SJCRH30 (cell line): ENCODE data around the gene SNX33. TPM values are rescaled to one million over a fixed set of nuclear protein-coding genes. Genes with fewer than 3 reads are reported as not detected.
A peak's percentile ranks its signal among the peaks of the same experiment; 100 is the strongest.

ENCODE experiments used
- DNase-seq, 2 experiments: peaks; one replicate each; pipeline ENCODE4 v3.0.0-alpha.2; 2015 to 2020
- H3K27ac ChIP-seq: fragments of 250-450 bp; sonication (Bioruptor Pico); 2 replicates; pipeline ENCODE4 v1.5.1; 2020; ENCODE audit warnings: mild to moderate bottlenecking, moderate library complexity
- H3K27me3 ChIP-seq: fragments of 250-450 bp; sonication (Bioruptor Pico); 2 replicates; pipeline ENCODE4 v1.5.1; 2020; ENCODE audit warnings: mild to moderate bottlenecking, moderate library complexity
- H3K36me3 ChIP-seq: fragments of 250-450 bp; sonication (Bioruptor Pico); 2 replicates; pipeline ENCODE4 v1.5.1; 2020; ENCODE audit warnings: mild to moderate bottlenecking, moderate library complexity
- H3K4me1 ChIP-seq: fragments of 250-450 bp; sonication (Bioruptor Pico); 2 replicates; pipeline ENCODE4 v1.5.1; 2020; ENCODE audit warnings: mild to moderate bottlenecking, moderate library complexity
- H3K4me3 ChIP-seq: fragments of 250-450 bp; sonication (Bioruptor Pico); 2 replicates; pipeline ENCODE4 v1.5.1; 2020; ENCODE audit warnings: mild to moderate bottlenecking, moderate library complexity
- H3K9me3 ChIP-seq: fragments of 250-450 bp; sonication (Bioruptor Pico); replicated peaks from 2 replicates; pipeline ENCODE4 v1.5.1; 2020; ENCODE audit warnings: mild to moderate bottlenecking, moderate library complexity
- total RNA-seq: library from RNA; depleted of rRNA; stranded (reverse); fragments of >200 nt; shearing (Covaris generic); gene quantifications from 2 replicates; pipeline ENCODE4 v1.2.3, GENCODE V29; 2014

SNX33 gene
- total RNA-seq, 1 experiment from 2014 or later: 7.4 TPM

DNA sequence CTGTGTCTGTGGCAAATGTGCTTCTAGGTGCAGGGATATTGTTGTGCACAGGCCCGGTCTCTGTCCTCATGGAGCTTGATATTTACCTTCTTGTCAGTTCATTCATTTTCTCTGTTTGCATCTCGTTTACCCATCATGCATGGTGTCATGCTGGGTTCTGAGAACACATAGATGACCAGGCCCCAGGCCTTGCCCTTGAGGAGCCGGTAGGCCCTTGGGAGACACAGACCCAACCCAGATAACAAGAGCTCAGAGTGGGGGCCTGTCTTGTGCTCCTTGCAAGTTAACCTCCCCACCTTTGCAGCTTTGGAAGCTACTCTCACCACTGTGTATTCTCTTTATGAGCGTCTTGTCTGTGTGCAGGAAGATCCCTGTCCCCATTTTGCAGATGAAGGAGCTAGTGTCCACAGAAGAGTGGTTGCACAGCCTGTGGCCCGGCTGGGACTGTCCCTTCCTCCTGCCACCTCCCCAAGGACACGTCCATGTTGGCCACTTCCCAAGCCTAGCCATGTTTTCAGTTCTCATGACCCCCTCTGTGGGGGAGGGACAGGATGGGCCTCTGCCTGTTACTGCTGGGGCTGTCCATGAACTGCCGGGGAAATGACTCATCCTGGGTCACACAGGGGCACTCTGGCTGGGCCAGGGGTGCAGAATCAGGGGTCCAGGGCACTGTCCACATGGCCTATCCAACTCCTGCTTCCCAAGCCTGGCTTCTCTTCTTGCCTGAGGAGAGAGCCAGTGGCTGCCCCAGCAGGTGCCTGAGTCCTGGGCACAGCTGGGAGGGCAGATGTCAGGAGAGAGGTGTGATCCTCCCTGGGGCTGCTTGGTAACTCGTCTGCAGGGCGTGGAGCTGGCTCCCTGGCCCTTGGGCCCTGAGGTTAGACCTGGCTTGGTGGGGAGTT is 3.4 kb downstream of the SNX33 start:
- Histone ChIP-seq H3K4me3 (no peak overlapping the region), H3K27ac (no peak overlapping the region), H3K36me3 (0 out of 2 replicates have a peak, but pooled peaks cover 4% of the 10 kb centered on the region), H3K27me3 (no peaks in the 10 kb centered on the region), H3K4me1 (peaks cover 6% of the 10 kb centered on the region; the same call in 1 of the 2 replicates), H3K9me3 (no peaks in the 10 kb centered on the region)
- no peak for DNase-seq

DNA sequence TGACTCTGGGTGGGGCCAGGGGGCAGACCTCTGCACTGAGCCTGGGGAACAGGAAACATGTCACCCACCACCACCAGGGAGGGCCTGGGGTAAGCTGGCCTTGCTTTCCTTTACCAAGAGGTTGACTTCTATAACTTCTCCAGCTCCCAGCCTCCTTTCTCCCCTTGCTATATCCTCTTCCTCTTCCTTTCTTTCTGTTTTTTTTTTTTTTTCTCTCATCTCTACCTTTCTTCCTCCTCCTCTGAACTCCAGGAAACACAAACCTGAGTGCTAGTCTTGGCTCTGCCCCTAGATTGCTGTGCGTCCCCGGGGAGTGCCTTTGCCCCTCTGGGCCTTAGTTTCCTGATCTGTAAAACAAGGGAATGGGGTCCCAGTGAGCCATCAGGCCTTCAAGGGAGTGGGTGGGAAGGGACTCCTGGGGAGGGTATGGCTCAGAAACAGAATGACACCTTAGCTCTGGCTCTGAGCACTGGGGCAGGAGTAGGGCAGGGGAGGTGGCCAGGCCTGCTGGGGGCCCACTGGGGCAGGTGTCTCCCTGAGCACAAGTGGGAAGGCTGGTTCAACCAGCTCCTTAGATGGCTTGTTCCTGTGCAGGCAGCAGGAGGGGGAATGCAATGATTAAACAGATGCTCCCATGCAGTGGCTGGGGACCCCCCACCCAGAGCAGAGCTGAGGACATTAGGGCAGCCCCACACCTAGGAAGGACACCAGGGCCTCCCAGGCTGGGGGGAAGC is 4.3 kb downstream of the SNX33 start:
- no peak overlapping the region for H3K27ac ChIP-seq
- no peak for DNase-seq
- H3K27me3 ChIP-seq: no peaks in the 10 kb centered on the region
- no peaks in the 10 kb centered on the region for H3K9me3 ChIP-seq
- H3K4me1 ChIP-seq: peaks cover 6% of the 10 kb centered on the region; the same call in 1 of the 2 replicates
- no peak overlapping the region for H3K4me3 ChIP-seq
- 0 out of 2 replicates have a peak, but pooled peaks cover 4% of the 10 kb centered on the region for H3K36me3 ChIP-seq

DNA sequence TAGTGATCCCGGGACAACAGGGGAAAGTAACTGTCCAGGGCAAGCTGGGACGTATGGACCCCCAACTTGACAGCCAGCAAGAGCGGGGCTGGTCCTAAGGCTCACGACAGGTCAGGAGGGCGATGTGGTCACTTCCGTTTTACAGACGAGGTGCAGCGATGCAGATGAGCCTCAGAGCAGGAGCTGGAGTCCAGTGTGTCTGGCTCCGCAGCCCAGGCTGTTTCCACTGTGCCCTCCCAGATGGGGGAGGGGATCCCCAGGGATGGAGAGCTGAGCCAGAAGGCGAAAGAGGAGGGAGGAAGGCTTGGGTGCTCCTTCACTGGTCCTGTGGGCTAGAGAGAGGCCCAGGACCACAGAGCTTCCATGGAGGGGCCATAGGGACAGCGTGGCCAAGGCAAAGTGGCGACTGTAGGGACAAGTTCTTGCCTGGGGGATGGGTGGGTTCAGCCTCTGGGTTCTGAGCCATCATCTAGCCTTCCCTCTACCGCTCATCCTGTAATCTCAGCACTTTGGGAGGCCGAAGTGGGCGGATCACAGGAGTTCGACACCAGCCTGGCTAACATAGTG is 5.7 kb downstream of the SNX33 start:
- Histone ChIP-seq H3K4me3 (no peak overlapping the region), H3K27me3 (no peaks in the 10 kb centered on the region), H3K36me3 (0 out of 2 replicates have a peak, but pooled peaks cover 4% of the 10 kb centered on the region), H3K9me3 (no peaks in the 10 kb centered on the region), H3K4me1 (peaks cover 6% of the 10 kb centered on the region; the same call in 1 of the 2 replicates), H3K27ac (no peak overlapping the region)
- DNase-seq: no peak

DNA sequence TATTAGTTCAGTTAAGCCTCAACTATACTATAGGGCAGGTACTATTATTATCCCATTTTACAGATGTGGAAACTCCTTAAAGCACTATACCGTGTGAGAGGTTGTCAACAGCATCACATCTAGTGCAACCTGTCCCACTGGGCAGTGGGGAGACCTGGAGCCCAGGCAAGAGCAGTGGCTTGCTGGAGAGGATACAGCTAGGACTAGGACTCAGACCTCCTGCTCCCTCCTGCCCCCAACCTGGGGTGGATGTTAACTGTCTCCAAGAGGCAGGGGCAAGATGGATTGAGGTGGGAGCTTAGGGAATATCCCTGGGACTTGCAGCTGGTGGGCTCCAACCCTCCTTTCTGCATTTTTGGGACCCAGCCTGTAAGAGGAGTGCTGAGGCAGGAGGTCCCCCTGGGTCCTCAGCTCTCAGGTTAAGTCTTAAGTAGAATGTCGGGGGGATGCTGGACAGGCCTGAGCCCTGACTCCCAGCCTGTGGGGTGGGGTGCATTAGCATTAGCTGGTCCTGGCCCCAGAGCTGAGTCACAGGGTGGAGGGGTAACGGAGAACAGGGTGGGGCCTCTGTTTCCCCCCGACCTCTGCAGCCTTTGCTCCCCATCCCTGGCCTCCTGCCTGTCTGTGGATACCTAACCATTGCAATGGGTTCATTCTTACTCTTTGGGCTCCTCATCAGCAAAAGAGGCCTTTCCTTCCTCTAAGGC is 6.6 kb downstream of the SNX33 start:
- Histone ChIP-seq H3K4me3 (no peak overlapping the region), H3K27me3 (no peaks in the 10 kb centered on the region), H3K4me1 (peaks cover 6% of the 10 kb centered on the region; the same call in 1 of the 2 replicates), H3K36me3 (0 out of 2 replicates have a peak, but pooled peaks cover 4% of the 10 kb centered on the region), H3K27ac (no peak overlapping the region), H3K9me3 (no peaks in the 10 kb centered on the region)
- DNase-seq: no peak

DNA sequence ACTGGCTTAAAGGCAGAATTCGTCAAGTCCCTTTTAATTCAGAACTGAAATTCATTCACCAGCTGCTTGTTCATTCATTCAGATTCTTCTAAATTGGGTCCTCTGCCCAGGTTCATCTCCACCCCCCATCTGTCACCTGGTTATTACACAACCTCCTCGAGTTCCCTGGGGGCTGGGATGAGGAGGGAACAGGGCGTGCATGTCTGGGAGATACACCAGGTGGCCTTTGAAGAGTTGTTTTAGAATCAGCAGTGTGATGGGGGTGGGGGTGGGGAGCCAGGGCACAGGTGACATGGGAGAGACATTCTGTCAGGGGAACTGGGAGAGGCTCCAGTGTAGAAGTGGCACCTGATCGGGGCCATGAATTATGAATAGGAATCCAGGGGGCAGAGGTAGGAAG is 8.2 kb downstream of the SNX33 start:
- Histone ChIP-seq H3K27me3 (no peaks in the 10 kb centered on the region), H3K4me1 (peaks cover 7% of the 10 kb centered on the region; the same call in 1 of the 2 replicates), H3K36me3 (no peaks in the 10 kb centered on the region), H3K4me3 (no peak overlapping the region), H3K27ac (no peak overlapping the region), H3K9me3 (no peaks in the 10 kb centered on the region)
- no peak for DNase-seq

DNA sequence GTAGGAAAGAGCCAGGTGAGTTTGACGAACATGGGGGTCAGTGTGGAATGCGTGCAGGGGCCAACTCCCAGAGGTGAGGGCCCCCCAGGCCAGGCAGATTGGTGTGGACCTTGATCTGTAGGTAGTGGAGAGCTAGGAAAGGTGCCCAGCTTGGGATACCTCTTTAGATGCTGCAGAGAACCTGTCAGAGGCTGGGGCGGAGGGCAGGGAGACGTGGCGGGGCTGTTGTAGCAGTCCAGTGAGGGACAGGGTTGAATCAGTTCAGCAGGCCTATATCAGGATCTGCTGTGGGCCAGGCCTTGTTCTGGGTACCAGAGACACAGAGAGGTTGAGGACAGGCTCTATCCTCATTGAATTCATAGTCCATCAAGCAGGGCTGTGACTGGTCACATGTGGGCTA is 8.6 kb downstream of the SNX33 start:
- Histone ChIP-seq H3K36me3 (no peaks in the 10 kb centered on the region), H3K4me1 (peaks cover 4% of the 10 kb centered on the region; the same call in 1 of the 2 replicates), H3K9me3 (no peaks in the 10 kb centered on the region), H3K27ac (no peak overlapping the region), H3K27me3 (no peaks in the 10 kb centered on the region), H3K4me3 (no peak overlapping the region)
- no peak for DNase-seq

DNA sequence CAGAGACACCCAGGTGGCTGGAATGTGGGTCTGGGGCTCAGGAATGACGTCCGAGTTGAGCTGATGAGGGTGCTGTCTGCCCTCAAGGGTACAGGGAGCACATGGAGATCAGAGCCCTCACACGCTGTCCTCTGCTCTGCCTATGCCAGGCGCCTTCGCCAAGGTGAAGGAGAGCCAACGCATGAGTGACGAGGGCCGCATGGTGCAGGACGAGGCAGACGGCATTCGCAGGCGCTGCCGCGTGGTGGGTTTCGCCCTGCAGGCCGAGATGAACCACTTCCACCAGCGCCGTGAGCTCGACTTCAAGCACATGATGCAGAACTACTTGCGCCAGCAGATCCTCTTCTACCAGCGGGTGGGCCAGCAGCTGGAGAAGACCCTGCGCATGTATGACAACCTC is 9.1 kb downstream of the SNX33 start:
- Histone ChIP-seq H3K36me3 (no peaks in the 10 kb centered on the region), H3K9me3 (no peaks in the 10 kb centered on the region), H3K27me3 (no peaks in the 10 kb centered on the region), H3K4me1 (0 out of 2 replicates have a peak, but pooled peaks cover 2% of the 10 kb centered on the region), H3K4me3 (no peak overlapping the region), H3K27ac (no peak overlapping the region)
- DNase-seq: no peak

DNA sequence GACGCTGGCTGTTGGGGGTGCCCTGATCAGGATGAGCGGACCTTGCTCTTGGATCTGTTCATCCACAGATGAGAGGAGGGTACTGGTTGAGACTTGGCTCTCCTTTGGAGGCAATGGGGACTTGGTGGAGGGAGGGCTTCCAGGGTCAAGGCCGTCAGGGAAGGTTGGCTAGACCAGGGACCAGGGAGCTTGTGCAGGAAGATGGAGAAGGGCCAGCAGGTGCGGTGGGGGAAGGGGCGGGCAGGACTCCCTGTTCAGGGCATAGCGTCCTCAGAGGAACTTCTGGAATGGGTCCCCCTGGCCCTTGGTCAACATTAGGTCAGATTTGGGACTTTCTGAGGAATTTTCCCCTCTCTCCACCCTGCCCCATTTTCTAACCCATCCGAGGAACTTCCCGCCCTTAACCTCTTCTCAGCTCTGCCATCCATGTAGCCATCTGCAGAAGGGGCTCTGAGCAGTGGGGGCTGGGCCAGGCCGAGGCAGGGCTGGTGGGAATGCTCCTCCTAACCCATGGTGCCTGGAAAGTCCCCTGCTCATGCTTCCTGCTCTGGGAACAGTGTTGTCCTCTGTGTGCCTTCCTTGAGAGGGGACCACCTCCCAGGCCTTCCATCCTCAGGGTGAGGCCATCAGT is 11.5 kb downstream of the SNX33 start:
- 0 out of 2 replicates have a peak, but pooled peaks cover 2% of the 10 kb centered on the region for H3K4me1 ChIP-seq
- no peak overlapping the region for H3K4me3 ChIP-seq
- H3K9me3 ChIP-seq: no peaks in the 10 kb centered on the region
- H3K36me3 ChIP-seq: no peaks in the 10 kb centered on the region
- no peak overlapping the region for H3K27ac ChIP-seq
- no peaks in the 10 kb centered on the region for H3K27me3 ChIP-seq
- DNase-seq: no peak

DNA sequence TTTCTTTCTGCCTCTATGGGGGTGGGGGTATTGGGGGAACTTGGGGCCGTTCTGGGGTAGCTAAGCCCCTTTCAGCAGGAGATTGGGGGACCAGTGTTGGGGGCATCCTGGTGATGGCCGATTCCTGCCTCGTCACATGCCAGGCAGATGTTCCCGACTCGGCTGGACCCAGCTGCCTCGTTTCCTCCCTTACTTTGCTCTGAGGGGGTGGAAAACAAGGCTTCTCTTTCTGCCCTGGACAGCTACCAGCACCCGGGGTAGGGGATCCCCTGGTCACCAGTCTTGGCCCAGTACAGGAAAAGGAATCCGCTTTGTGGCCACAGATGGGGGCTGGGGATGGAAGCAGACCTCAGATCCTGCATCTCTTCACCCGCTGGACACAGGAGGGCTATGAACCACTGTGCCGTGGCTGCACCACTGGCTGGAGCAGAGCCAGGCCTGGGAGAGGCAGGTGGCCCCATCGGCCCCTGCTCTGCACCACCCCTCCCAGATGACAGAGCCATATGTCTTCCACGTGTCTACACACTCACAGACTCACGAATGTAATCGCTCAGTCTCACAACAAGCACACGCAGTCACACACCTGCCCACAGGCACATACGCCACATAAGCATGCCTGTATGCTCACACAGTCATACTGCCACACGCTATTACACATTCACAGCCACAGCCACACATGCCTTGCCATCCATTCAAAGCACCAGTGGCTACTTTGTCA is 12.4 kb downstream of the SNX33 start:
- 0 out of 2 replicates have a peak, but pooled peaks cover 2% of the 10 kb centered on the region for H3K4me1 ChIP-seq
- no peak overlapping the region for H3K27ac ChIP-seq
- H3K27me3 ChIP-seq: no peaks in the 10 kb centered on the region
- no peaks in the 10 kb centered on the region for H3K9me3 ChIP-seq
- DNase-seq: no peak
- no peak overlapping the region for H3K4me3 ChIP-seq
- H3K36me3 ChIP-seq: no peaks in the 10 kb centered on the region

DNA sequence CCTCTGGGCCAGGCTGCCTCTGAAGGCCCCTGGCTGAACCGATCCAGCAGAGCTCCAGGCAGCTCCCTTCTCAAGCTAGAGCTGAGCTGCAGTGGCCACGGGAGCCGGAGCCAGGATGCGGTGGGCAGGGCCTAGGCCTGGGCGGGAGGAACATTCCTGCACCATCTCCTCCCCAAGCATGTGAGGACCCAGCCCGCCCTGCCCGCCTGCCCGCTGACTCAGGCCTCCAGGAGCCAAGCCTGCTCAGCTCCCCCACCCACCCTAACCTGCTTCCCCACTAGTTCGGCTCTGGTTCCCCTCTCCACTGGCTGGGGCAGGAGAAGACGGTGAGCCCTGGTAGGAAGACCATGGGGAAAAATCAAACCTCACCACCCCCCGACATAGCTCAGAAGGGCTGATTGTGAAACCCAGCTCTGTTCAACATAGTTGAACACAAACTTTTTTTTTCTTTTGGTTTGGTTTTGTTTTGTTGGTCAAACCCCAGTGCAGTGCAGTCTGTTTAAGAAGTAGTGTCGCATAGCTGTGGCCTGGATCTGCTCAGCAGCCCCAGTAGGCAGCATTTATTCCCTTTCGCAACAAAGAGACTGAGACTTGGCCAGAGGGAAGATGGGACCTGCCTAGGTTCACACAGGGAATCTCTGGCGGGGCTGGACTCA is 13.5 kb downstream of the SNX33 start:
- Histone ChIP-seq H3K9me3 (no peaks in the 10 kb centered on the region), H3K36me3 (no peaks in the 10 kb centered on the region), H3K4me3 (no peak overlapping the region), H3K27ac (no peak overlapping the region), H3K4me1 (peaks cover 5% of the 10 kb centered on the region), H3K27me3 (no peaks in the 10 kb centered on the region)
- DNase-seq: peak in 1 of 2 experiments; percentile 29

DNA sequence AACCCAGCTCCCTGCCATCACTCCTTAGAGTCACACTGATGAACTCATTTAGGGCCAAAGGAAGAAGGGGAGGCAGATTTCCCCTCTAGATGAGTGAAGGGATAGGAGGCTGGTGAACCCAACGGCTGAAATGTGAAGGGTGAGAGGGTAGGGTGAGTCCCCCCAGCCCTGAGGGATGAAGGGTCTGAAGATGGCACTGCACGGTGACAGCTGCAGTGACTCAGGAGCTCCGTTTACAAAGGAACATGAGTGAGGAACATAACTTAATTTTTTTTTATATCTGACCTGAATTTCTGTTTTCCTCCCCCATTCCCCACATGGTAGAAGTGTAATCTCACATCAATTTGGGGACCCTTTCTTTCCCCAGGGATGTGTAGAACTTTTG is 14.0 kb downstream of the SNX33 start:
- Histone ChIP-seq H3K4me3 (no peak overlapping the region), H3K4me1 (peaks cover 9% of the 10 kb centered on the region), H3K27me3 (no peaks in the 10 kb centered on the region), H3K9me3 (no peaks in the 10 kb centered on the region), H3K27ac (no peak overlapping the region), H3K36me3 (no peaks in the 10 kb centered on the region)
- no peak for DNase-seq

DNA sequence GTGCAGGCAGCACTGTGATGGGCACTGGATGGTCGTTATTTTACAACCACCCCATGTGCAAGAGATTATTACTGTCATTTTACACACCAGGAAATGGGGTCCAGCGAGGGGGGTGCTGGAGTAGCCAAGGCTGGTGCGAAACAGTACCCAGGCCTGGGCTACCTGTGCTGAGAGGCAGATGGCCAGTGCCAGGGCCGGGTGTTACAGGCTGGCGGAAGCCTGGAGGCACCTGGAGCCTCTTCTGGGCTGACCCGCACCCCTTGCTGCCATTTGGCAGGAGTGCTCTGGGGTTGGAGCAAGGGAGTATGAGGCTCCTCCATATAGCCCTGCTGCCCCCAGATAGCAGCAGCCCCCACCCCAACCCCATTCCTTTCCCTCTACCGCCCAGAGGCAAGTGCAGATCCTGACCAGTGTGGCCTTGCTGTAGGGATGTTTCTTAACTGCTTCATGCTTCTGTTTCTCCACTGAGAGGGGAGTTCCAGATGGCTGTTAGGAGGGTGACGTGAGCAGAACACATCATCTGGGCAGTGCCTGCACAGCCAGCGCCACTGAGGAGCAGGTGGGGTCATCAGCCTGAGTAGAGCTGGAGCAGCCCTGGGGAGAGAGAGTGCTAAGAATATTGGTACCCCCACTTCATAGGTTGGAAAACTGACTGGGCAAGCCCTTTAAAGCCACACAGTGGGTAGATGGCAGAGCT is 15.3 kb downstream of the SNX33 start:
- Histone ChIP-seq H3K36me3 (no peaks in the 10 kb centered on the region), H3K4me3 (no peak overlapping the region), H3K4me1 (peaks cover 20% of the 10 kb centered on the region), H3K27me3 (no peaks in the 10 kb centered on the region), H3K9me3 (no peaks in the 10 kb centered on the region), H3K27ac (no peak overlapping the region)
- DNase-seq: no peak
